Measurements from ENCODE around the gene SUN5. TPM values are rescaled to one million over a fixed set of nuclear protein-coding genes. Genes with fewer than 3 reads are reported as not detected.
"Not testable (repeated sequence)": the region's sequence is repeated elsewhere in the genome, so short reads cannot be mapped to it uniquely, and the experiment has no call there.

Gene SUN5
- total and polyA plus RNA-seq, 11 donors, result not detected

- 76 to 84% (median 81%) methylated on average over 12 to 13 of the region's 13 CpGs for WGBS, 4 donors
- peaks cover 0 to 5% (median 0%) of the 10 kb centered on the region in 12 donors for H3K9me3 ChIP-seq
- no peaks in the 10 kb centered on the region for H3K36me3 ChIP-seq
- intact Hi-C loops (cut with DNase I), result no loop called here
- DNase-seq (peak in 1 of 5 donors; percentile 3), ATAC-seq (no peak)
- TF ChIP-seq POLR2A (IDR thresholded peaks at IDR 0.05) (no peak), CTCF (IDR thresholded peaks at IDR 0.05) (no peak)
- H3K27ac ChIP-seq, result no peak overlapping the region
- H3K4me1 ChIP-seq, result peaks cover 0 to 9% (median under 1%) of the 10 kb centered on the region in 12 donors
- no peaks in the 10 kb centered on the region for H3K27me3 ChIP-seq
- no peak overlapping the region for H3K4me3 ChIP-seq
These were observed 26.8 kb downstream of the SUN5 start for GRCh38 chr20:32977281-32978008.

- Histone ChIP-seq H3K27me3 (no peaks in the 10 kb centered on the region), H3K4me1 (peaks cover 0 to 15% (median 4%) of the 10 kb centered on the region in 12 donors), H3K27ac (peak overlapping the region in 5 of 12 donors; percentile 6 to 50 (median 37)), H3K36me3 (no peaks in the 10 kb centered on the region), H3K4me3 (no peak overlapping the region), H3K9me3 (peaks cover 0 to 5% (median 0%) of the 10 kb centered on the region in 12 donors)
- no peak for ATAC-seq
- no peak for TF ChIP-seq POLR2A (IDR thresholded peaks at IDR 0.05)
- no peak for TF ChIP-seq CTCF (IDR thresholded peaks at IDR 0.05)
- intact Hi-C loops (cut with DNase I), result no loop called here
- no peak for DNase-seq
- WGBS, 4 donors, result 69 to 81% (median 75%) methylated on average over 6 of the region's 6 CpGs
These were observed 27.5 kb downstream of the SUN5 start for GRCh38 chr20:32976746-32977145.

- ATAC-seq (peak; percentile 83 to 95 (median 92)), DNase-seq (peak; percentile 35 to 82 (median 63))
- Histone ChIP-seq H3K36me3 (no peaks in the 10 kb centered on the region), H3K9me3 (peaks cover 0 to 5% (median 0%) of the 10 kb centered on the region in 12 donors), H3K4me1 (peaks cover 0 to 22% (median 8%) of the 10 kb centered on the region in 12 donors), H3K27ac (peak overlapping the region in 5 of 12 donors; percentile 6 to 50 (median 37)), H3K27me3 (no peaks in the 10 kb centered on the region), H3K4me3 (no peak overlapping the region)
- 61 to 72% (median 69%) methylated on average over 11 to 15 of the region's 15 CpGs for WGBS, 4 donors
- TF ChIP-seq CTCF (IDR thresholded peaks at IDR 0.05), result no peak
- TF ChIP-seq POLR2A (IDR thresholded peaks at IDR 0.05), result no peak
- intact Hi-C loops (cut with DNase I), result no loop called here
These were observed 28.2 kb downstream of the SUN5 start for GRCh38 chr20:32975698-32976674.

GRCh38 chr20:32975121-32975520 is 29.1 kb downstream of the SUN5 start:
- H3K9me3 ChIP-seq; H3K4me3 ChIP-seq; ATAC-seq; H3K27me3 ChIP-seq; H3K36me3 ChIP-seq; DNase-seq; H3K27ac ChIP-seq; intact Hi-C loops (cut with DNase I): not testable (repeated sequence)
- WGBS, 4 donors, result 76 to 82% (median 80%) methylated on average over 4 of the region's 4 CpGs
- peaks cover 0 to 31% (median 8%) of the 10 kb centered on the region in 12 donors for H3K4me1 ChIP-seq

- peak in 1 of 5 donors; percentile 0 for DNase-seq
- H3K4me1 ChIP-seq, result peaks cover 0 to 37% (median 8%) of the 10 kb centered on the region in 12 donors
- H3K9me3 ChIP-seq; H3K4me3 ChIP-seq; ATAC-seq; H3K27me3 ChIP-seq; H3K27ac ChIP-seq; intact Hi-C loops (cut with DNase I); H3K36me3 ChIP-seq: not testable (repeated sequence)
- 70 to 82% (median 77%) methylated on average over 9 of the region's 9 CpGs for WGBS, 4 donors
These were observed 29.8 kb downstream of the SUN5 start for GRCh38 chr20:32974204-32975064.
